ENCODE data around the gene ASCC3. TPM values are rescaled to one million over a fixed set of nuclear protein-coding genes. Genes with fewer than 3 reads are reported as not detected.
A peak's percentile ranks its signal among the peaks of the same experiment; 100 is the strongest.

Gene ASCC3
- total and polyA plus RNA-seq, 3 donors from 2014 or later: 16.1 to 29.3 (median 29.0) TPM

DNA sequence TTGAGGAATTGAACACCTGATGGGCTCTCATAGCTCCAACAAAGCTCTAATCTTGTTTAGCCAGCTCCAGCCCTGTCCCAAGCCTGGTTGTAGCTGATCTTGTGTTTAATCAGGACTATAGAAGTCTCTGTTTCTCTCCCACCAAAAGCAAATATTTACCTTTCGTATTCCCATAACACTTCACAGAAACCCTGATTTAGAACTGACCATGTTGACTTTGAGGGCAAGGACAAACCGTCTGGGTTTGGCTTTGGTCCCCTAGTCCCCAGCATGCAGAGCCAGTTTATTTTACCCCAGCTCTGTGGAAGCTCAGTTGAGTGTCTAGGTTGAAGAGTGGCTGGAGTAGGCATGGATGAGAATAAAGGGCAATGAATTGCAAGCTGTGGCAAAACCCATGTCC lies 398.4 kb downstream of the ASCC3 start:
- Histone ChIP-seq H3K27me3 (no peaks in the 10 kb centered on the region), H3K9me3 (no peaks in the 10 kb centered on the region), H3K36me3 (ENCODE audit: low read depth, missing control alignments) (no peaks in the 10 kb centered on the region), H3K27ac (no peak overlapping the region), H3K4me1 (no peaks in the 10 kb centered on the region), H3K4me3 (no peak overlapping the region)
- 74 to 83% methylated on average over 2 of the region's 2 CpGs for WGBS, 2 donors
- no peak for TF ChIP-seq POLR2A (IDR thresholded peaks at IDR 0.05)
- TF ChIP-seq, protein P1, sequence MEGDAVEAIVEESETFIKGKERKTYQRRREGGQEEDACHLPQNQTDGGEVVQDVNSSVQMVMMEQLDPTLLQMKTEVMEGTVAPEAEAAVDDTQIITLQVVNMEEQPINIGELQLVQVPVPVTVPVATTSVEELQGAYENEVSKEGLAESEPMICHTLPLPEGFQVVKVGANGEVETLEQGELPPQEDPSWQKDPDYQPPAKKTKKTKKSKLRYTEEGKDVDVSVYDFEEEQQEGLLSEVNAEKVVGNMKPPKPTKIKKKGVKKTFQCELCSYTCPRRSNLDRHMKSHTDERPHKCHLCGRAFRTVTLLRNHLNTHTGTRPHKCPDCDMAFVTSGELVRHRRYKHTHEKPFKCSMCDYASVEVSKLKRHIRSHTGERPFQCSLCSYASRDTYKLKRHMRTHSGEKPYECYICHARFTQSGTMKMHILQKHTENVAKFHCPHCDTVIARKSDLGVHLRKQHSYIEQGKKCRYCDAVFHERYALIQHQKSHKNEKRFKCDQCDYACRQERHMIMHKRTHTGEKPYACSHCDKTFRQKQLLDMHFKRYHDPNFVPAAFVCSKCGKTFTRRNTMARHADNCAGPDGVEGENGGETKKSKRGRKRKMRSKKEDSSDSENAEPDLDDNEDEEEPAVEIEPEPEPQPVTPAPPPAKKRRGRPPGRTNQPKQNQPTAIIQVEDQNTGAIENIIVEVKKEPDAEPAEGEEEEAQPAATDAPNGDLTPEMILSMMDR (IDR thresholded peaks at IDR 0.05): no peak
- DNase-seq: no peak
- intact Hi-C loops (cut with DNase I; ENCODE audit: low total_unique reads): no loop called here

DNA sequence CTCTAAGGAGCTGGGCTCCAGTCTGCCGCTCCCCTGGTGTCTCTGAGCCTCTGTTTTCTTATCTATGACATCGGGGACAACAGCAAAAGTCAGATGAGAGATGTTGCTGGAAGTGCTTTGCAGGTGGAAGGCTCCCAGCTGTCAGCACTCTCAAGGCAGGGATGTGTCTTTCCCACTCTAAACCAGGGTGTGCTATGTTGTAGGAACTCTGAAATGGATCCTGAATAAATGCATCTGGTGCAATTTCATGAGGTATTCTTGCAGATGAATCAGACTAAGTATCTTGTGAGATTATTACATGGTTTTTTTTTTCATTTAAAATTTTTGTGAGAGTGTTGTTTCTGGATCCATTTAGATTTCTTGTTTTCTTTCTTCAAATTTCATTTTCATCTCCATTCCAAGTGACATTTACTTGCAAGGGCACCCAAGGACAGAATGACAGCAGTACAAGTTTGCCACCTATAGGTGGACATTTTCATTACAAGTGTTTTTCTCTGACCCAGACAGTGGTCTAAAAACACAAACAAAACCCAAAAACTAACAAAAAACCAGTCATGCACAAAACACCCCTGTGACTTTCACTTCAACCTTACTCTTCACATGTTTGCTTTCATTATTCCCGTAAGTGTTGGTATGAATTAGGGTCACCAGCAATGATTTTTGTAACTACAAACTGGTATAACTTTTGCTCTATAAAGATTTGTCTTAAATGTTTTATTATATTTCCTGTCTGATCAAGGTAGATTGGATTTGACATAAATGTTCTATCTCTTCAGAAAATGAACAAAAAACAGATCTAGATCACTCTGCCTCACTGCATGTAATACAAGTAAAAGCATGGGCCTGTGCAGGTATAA lies 401.7 kb downstream of the ASCC3 start:
- no peak overlapping the region for H3K27ac ChIP-seq
- H3K9me3 ChIP-seq: no peaks in the 10 kb centered on the region
- no peak for DNase-seq
- TF ChIP-seq, protein P1 (IDR thresholded peaks at IDR 0.05): peak; percentile 31 to 60 (median 56)
- TF ChIP-seq POLR2A (IDR thresholded peaks at IDR 0.05): no peak
- no peaks in the 10 kb centered on the region for H3K36me3 ChIP-seq (ENCODE audit: low read depth, missing control alignments)
- intact Hi-C loops (cut with DNase I; ENCODE audit: low total_unique reads): no loop called here
- no peak overlapping the region for H3K4me3 ChIP-seq
- H3K27me3 ChIP-seq: no peaks in the 10 kb centered on the region
- no peaks in the 10 kb centered on the region for H3K4me1 ChIP-seq
- WGBS, 2 donors: 71 to 75% methylated on average over 3 of the region's 3 CpGs

- no peak for DNase-seq
- H3K27me3 ChIP-seq: no peaks in the 10 kb centered on the region
- 88% methylated on average over 10 of the region's 10 CpGs for WGBS, 2 donors
- intact Hi-C loops (cut with DNase I; ENCODE audit: low total_unique reads): no loop called here
- H3K9me3 ChIP-seq: no peaks in the 10 kb centered on the region
- TF ChIP-seq POLR2A (IDR thresholded peaks at IDR 0.05): no peak
- TF ChIP-seq, protein P1 (IDR thresholded peaks at IDR 0.05): no peak
- H3K27ac ChIP-seq: no peak overlapping the region
- H3K4me1 ChIP-seq: no peaks in the 10 kb centered on the region
- H3K36me3 ChIP-seq (ENCODE audit: low read depth, missing control alignments): no peaks in the 10 kb centered on the region
- H3K4me3 ChIP-seq: no peak overlapping the region
Measured at GRCh38 chr6:100475554-100476320, 405.4 kb downstream of the ASCC3 start.

- intact Hi-C loops (cut with DNase I; ENCODE audit: low total_unique reads): no loop called here
- H3K36me3 ChIP-seq (ENCODE audit: low read depth, missing control alignments): no peaks in the 10 kb centered on the region
- 65 to 82% methylated on average over 1 of the region's 1 CpG for WGBS, 2 donors
- H3K9me3 ChIP-seq: no peaks in the 10 kb centered on the region
- TF ChIP-seq POLR2A (IDR thresholded peaks at IDR 0.05): no peak
- TF ChIP-seq, protein P1 (IDR thresholded peaks at IDR 0.05): no peak
- H3K4me3 ChIP-seq: no peak overlapping the region
- no peaks in the 10 kb centered on the region for H3K4me1 ChIP-seq
- H3K27me3 ChIP-seq: no peaks in the 10 kb centered on the region
- H3K27ac ChIP-seq: no peak overlapping the region
- DNase-seq: no peak
Measured at GRCh38 chr6:100473182-100473581, 407.9 kb downstream of the ASCC3 start.

All from testis (tissue), 3 donors.